HG03469 (cell line): ENCODE data around the gene TUBA4A.
"Not testable (repeated sequence)": the region's sequence is repeated elsewhere in the genome, so short reads cannot be mapped to it uniquely, and the experiment has no call there.

Source experiments
- ATAC-seq: cut with Tn5 transposase; IDR thresholded peaks from one replicate; pipeline ENCODE4 v1.9.1; 2021; ENCODE audit warnings: mild to moderate bottlenecking, moderate library complexity, moderate number of reproducible peaks; ENCODE audit not compliant: unreplicated experiment

Gene TUBA4A

GRCh38 chr2:219287116-219287440 is 33.4 kb upstream of the TUBA4A start:
- ATAC-seq, result not testable (repeated sequence)

- ATAC-seq, result no peak
Observed at GRCh38 chr2:219286436-219287115, 32.9 kb upstream of the TUBA4A start.

GRCh38 chr2:219285894-219286425 is 32.2 kb upstream of the TUBA4A start:
- no peak for ATAC-seq

DNA sequence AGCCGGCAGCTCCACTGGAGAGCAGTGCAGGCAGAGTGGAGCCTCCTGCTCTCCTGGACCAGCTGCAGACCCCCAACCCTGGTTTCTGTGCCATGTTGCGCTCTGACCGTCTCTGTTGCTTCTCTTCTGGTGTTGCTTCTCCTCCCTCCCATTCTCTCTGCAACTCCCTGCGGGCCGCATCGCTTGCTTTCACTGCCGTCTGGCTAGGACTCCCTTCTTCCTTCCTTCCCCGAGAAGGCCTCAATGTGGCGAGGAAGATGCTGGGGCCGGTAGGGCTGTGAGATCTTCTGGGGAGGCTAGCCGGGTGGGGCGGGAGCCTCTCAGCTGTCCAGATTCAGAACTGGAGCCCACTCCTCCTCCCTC is 31.6 kb upstream of the TUBA4A start:
- ATAC-seq, result no peak

DNA sequence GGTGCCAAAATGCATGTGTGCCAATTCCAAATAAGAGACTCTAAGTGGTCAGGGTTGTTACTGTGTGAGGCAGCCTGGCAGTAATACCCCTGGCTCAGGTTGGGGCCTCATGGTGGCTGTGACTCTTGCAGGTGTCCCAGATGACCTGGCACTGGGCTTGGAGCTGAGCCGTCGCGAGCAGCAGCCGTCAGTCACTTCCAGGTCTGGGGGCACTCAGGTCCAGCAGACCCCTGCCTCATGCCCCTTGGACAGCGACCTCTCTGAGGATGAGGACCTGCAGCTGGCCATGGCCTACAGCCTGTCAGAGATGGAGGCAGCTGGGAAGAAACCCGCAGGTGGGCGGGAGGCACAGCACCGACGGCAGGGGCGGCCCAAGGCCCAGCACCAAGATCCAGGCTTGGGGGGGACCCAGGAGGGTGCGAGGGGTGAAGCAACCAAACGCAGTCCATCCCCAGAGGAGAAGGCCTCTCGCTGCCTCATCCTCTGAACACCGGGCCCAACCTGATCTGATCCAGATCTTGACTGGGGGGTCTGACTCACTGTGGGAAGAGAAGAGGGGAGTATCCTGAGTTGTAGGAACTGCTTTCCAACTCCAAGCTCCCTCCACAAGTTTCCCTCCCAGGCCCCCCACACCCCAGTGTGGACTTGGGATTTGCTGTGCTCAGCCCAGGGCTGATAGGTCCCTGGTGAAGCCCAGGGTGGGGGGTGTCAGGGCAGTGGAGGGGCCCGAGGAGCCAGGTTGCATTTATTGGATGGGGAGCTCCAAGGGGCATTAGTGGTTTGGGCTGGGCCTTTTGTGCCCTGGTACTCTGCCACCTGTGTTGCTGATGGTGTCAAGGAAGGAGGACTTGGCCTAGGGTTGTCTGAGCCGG is 31.0 kb upstream of the TUBA4A start:
- no peak for ATAC-seq

DNA sequence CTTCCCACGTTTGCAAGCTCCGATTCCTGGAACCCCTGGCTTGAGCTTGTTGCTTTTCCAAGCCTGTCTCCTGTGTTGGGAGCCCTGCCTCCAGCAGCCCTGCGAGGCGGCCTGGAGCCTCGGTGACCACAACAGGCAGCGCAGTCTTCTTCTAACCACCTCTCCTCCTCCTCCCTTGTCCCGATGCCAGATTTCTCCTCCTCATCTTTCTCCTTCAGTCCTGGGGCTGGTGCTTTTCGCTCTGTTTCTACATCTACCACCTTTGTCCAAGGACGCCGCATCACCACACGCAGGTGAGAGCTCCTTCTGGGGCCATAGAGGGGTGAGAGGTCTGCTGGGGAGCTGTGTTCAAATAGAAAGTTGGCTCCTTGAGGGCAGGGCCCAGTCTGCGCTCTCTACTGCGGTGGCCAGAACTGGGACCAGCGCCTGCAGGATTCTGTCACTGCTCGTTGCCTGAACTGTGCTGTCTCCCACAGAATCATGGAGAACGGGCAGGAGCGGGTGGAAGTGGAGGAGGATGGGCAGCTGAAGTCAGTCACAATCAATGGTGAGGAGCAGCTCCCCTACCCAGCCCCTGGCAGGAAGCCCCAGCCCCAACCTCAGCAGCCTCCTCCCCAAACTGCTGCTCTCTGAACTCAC is 29.3 kb upstream of the TUBA4A start:
- ATAC-seq, result no peak

DNA sequence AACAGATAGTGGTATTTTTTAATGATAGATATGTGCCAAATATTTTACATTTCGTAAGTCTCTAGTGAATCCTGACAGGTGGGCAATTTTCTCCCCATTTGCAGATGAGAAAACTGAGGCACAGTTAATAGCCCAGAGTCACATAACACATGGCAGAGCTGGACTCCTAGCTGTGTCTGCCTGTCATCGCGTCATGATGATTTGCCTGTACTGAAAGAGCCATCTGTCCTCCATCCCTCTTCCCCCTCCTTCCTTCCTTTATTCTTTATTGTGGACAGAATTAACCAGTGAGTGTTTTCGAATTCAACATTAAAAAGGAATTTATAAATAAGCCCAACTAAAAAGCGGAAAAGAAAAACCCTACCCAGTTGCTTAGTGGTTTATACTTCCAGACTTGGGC is 28.7 kb upstream of the TUBA4A start:
- ATAC-seq, result no peak

DNA sequence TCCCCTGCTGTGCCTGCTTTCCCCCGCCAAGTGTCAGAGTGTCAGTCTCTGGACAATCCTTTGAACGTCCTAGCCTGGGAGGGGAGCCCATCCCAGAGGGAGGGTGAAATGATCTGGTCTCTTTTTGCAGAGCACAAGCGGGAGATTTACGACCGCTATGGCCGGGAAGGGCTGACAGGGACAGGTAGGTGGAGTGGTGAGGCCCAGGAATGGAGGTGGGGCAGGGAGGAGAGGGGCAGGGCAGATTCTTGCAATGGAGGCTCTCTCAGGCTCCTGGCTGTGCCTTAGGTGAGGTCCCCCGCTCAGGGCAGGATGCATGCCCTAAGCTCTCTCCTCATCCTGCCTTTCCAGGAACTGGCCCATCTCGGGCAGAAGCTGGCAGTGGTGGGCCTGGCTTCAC is 27.9 kb upstream of the TUBA4A start:
- ATAC-seq, result no peak

DNA sequence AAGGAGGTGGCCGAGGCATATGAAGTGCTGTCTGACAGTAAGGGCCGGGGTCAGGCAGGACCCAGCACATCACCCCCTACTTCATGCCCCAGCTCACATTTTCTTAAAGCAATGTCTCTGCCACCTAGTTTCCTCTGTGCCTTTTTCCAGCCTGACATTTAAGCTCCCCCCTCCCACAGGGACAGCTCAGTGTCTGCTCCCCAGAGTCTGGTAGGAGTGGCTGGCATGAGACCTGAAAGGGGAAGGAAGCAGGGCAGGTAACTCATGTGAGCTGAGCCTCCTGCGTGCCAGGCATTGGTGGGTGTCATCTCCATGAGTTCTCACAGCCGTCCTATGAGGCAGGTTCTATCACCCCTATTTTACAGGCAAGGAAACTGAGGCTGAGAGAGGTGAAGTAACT is 26.9 kb upstream of the TUBA4A start:
- no peak for ATAC-seq

- ATAC-seq, result no peak
Observed at GRCh38 chr2:219279916-219280516, 26.3 kb upstream of the TUBA4A start.

GRCh38 chr2:219279151-219279915 is 25.6 kb upstream of the TUBA4A start, which contains the start of gene DNAJB2:
Gene DNAJB2 (plus strand): TSS chr2:219279366. CDS start chr2:219279834, 468 bp downstream.
- ATAC-seq, result peak; percentile 76

DNA sequence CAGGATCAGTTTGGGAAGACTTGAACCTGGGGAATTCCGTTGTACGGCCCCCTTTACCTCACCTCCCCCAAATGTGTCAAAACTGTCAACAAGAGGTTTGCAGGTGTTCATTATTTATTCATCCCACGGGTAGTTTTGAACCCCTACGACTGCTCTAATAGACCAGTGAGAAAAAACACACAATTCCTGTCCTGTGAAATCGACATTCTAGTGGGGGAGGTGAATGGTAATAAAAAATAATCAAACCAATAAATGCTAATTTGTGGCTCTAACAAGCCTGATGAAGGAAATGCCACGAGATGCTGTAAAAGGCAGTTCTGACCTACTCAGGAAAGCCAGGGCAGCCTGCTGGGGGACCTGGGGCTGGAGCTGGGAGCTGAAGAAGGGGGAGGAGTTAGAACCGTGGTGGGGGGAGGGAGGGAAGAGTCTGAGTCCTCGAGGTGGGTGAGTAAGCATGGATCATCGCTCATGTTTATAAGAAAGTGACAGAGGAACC is 25.0 kb upstream of the TUBA4A start:
- no peak for ATAC-seq

DNA sequence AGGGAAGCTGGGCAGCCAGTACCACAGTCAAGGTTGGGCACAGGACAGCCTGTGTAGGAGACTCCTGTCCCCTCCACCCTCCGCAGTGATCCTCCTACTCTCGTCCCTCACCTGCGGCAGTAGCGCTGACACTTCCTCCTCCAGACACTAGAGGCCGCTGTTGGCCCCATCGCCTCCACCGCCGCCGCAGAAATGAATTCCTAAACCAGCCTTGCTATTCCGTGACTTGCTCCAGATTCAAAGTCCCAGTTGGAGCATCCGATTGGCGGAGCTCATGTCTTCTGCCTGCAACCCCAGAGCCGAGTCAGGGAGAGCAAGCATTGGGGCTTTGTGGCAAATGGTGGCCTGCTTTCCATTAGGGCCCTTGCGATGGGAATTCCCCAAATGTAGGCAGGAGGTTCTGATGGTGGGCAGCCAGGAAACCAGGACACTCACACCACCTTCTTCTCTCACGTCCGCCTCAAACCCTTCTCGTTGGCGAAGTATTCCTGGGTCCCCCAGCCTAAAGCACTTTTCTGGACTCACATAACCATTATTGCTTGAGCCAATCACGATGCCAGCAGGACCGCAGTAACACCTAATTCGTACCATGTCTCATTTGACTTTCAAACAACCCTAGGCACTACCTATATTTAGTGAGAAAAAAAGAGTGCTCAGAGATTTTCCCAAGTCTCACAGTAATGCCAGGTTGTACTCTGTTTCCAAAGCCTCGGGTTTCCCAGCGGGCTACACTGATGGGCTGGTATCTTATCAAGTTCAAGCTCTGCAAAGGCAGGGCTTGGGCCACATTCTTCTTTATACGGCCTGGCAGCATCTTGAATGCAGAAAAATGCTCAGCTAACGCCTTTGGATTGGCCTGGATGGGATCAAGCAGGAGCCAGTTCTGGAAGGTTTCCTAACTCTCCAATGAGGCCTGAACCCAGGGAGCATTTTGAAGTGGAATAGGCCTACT is 24.3 kb upstream of the TUBA4A start:
- ATAC-seq, result peak; percentile 22

DNA sequence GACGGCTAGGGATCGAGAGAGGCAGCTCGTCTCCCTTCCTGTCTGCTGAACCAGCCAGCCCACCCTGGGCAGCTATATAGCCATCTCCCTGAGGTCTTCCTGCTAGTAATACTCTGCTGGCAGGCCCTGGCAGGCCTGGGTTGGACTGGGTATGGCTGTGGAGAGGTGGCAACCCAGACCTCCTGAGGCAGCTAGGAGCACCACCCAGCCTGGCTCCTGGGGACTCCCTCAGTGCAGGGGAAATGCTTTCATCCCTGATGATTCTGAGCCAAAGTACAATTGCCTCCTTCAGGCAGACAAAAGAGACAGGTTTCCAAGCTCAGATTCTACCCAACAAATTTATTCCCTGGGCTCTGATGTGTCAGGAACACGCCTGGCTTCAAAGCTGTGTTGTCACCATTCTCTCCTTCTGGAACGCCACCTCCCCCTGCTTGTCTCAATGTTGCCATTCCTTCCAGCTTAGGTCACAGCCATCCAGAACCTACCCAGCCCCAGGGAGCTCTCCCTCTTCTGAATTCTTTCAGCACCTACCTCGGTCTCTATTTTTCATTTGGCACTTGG is 20.7 kb upstream of the TUBA4A start:
- no peak for ATAC-seq

DNA sequence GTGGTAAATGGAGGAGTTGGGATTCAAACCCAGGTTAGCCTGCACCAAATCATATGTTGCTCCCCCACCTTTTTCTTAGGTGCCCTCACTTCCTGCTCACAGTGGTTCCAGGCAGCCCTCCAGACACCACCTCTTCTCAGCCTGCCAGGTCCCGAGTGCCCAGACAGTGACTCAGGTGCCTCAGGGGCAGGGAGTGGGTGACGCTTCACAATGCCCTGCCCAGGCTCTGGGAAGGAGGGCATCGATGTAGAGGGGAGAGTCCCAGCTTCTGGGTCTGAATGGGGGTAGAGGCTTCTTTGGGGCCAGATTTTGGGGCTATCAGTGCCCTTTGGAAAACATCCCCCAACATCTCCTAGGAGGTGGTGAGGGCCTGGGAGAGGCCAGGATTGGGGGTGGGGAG is 20.2 kb upstream of the TUBA4A start:
- no peak for ATAC-seq

DNA sequence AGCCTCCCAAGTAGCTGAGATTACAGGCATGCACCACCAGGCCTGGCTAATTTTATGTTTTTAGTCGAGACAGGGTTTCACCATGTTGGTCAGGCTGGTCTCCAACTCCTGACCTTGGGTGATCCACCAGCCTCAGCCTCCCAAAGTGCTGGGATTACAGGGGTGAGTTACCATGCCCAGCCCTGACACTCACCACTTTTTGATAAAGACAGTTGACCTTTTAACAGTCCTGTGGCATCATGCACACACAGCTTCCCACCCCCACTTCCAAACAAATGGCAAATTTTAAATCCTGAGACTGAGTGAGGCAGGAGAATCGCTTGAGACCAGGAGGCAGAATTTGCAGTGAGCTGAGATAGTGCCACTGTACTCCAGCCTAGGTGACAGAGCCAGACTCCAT is 19.3 kb upstream of the TUBA4A start:
- ATAC-seq, result no peak

DNA sequence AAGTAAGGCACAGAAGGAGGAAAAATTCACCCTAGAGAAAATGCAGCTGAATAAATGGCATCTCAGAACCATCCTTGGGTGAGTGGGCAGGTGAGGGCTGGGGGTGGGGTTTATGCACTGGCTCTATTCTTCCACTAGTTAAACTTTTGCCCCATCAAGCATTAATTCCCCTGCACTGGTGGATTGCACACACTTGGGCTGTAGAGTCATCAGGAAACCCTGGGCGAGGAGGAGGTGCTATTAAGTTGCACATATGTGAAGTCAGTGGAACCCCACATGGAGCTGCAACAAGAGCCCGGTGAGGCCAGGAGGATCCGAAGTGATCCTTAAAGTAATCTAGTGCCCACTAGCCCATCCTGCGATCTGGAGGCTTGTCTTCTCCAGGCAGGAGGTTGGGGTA is 18.6 kb upstream of the TUBA4A start:
- no peak for ATAC-seq

DNA sequence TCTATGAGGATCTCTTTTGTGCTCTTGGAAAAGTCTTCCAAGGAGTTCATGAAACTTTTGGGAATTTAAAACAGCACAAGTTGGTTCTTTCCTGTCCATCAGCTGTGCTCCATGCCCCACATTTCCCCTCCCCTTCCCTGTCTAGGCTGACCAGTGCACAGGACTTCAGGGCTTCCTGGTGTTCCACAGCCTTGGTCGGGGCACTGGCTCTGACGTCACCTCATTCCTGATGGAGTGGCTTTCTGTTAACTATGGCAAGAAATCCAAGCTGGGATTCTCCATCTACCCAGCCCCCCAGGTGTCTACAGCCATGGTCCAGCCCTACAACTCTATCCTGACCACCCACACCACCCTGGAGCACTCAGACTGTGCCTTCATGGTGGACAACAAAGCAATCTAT is 17.3 kb upstream of the TUBA4A start:
- no peak for ATAC-seq

- ATAC-seq, result no peak
Observed at GRCh38 chr2:219270055-219270372, 16.3 kb upstream of the TUBA4A start.
